DMS 273 (cell line): ENCODE results near the gene AMDHD1.
"Not testable (repeated sequence)": the region's sequence is repeated elsewhere in the genome, so short reads cannot be mapped to it uniquely, and the experiment has no call there.

Experiments
- DNase-seq: peaks from one replicate; lab custom pipeline; 2025; ENCODE audit not compliant: unreplicated experiment; lab: John Stamatoyannopoulos, UW

The AMDHD1 gene

GRCh38 chr12:95963096-95963495 is 20.0 kb downstream of the AMDHD1 start:
- DNase-seq: peak; percentile 2

- peak; percentile 36 for DNase-seq
Measured at GRCh38 chr12:95966287-95966870, 23.2 kb downstream of the AMDHD1 start.

- no peak for DNase-seq
Measured at GRCh38 chr12:95967301-95967700, 24.2 kb downstream of the AMDHD1 start.

GRCh38 chr12:95969116-95969515 is 26.0 kb downstream of the AMDHD1 start:
- not testable (repeated sequence) for DNase-seq

GRCh38 chr12:95970905-95971304 is 27.8 kb downstream of the AMDHD1 start:
- no peak for DNase-seq

GRCh38 chr12:95972832-95973456 is 29.8 kb downstream of the AMDHD1 start:
- DNase-seq: no peak

- no peak for DNase-seq
Measured at GRCh38 chr12:95974358-95974757, 31.2 kb downstream of the AMDHD1 start.

- DNase-seq: no peak
Measured at GRCh38 chr12:95975491-95975890, 32.4 kb downstream of the AMDHD1 start.

GRCh38 chr12:95976416-95976832 is 33.3 kb downstream of the AMDHD1 start:
- DNase-seq: no peak

- DNase-seq: no peak
Measured at GRCh38 chr12:95977764-95978305, 34.7 kb downstream of the AMDHD1 start.

- no peak for DNase-seq
Measured at GRCh38 chr12:95978351-95978750, 35.2 kb downstream of the AMDHD1 start.

GRCh38 chr12:95978774-95979173 is 35.6 kb downstream of the AMDHD1 start:
- no peak for DNase-seq

- DNase-seq: no peak
Measured at GRCh38 chr12:95980437-95980836, 37.3 kb downstream of the AMDHD1 start.

- no peak for DNase-seq
Measured at GRCh38 chr12:95982602-95983001, 39.5 kb downstream of the AMDHD1 start.

GRCh38 chr12:95984682-95985081 is 41.6 kb downstream of the AMDHD1 start:
- DNase-seq: no peak

GRCh38 chr12:95986635-95987570 is 43.8 kb downstream of the AMDHD1 start:
- DNase-seq: no peak

GRCh38 chr12:95988506-95989275 is 45.6 kb downstream of the AMDHD1 start:
- no peak for DNase-seq

- DNase-seq: no peak
Measured at GRCh38 chr12:95989504-95990123, 46.5 kb downstream of the AMDHD1 start.

GRCh38 chr12:95990136-95990535 is 47.0 kb downstream of the AMDHD1 start:
- no peak for DNase-seq

- no peak for DNase-seq
Measured at GRCh38 chr12:95993907-95994306, 50.8 kb downstream of the AMDHD1 start.
